Activated naive CD8-positive, alpha-beta T cell treated with anti-CD3 and anti-CD28 coated beads for 36 hours (primary cell): ENCODE measurements around the gene TMPRSS7. TPM values are rescaled to one million over a fixed set of nuclear protein-coding genes. Genes with fewer than 3 reads are reported as not detected.

ENCODE experiments used
- DNase-seq: peaks from one replicate; pipeline ENCODE4 v3.0.0; 2021
- H3K27ac Mint-ChIP-seq: one replicate; pipeline ENCODE4 v1.8.0; 2022; ENCODE audit warnings: mild to moderate bottlenecking, moderate library complexity, mixed read lengths
- H3K27me3 Mint-ChIP-seq: one replicate; pipeline ENCODE4 v1.8.0; 2022; ENCODE audit warnings: mild to moderate bottlenecking, mixed read lengths
- H3K36me3 Mint-ChIP-seq: one replicate; pipeline ENCODE4 v1.8.0; 2021; ENCODE audit warnings: mild to moderate bottlenecking, mixed read lengths
- H3K4me1 Mint-ChIP-seq: one replicate; pipeline ENCODE4 v1.8.0; 2021; ENCODE audit warnings: mixed read lengths
- H3K4me3 Mint-ChIP-seq: one replicate; pipeline ENCODE4 v1.8.0; 2022; ENCODE audit warnings: mild to moderate bottlenecking, moderate library complexity, mixed read lengths
- H3K9me3 Mint-ChIP-seq: one replicate; pipeline ENCODE4 v1.8.0; 2022; ENCODE audit warnings: mixed read lengths
- total RNA-seq, 2 experiments: library from RNA; stranded (reverse); gene quantifications; one replicate each; pipeline ENCODE4 v1.2.3, GENCODE V29; 2021

TMPRSS7 gene
- total RNA-seq, 2 experiments from 2014 or later: not detected

DNA sequence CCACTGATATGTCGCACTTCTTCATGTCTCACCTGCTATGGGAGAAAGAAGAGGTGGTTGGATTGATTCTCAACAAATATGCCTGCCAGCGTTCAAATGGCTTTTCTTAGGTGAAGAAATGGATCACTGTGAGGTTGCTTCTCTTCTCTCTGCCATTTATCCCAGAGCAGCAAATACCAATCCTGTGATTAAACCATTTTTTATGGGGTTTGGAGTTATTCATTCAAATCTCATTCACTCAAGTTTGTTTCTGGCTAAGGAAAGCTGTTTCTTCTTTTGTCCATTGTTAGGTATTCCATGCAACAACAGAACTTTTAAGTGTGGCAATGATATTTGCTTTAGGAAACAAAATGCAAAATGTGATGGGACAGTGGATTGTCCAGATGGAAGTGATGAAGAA lies 39.5 kb downstream of the TMPRSS7 start:
- Mint-ChIP-seq H3K36me3 (peaks cover 2% of the 10 kb centered on the region), H3K4me3 (no peak overlapping the region), H3K9me3 (no peaks in the 10 kb centered on the region), H3K4me1 (peaks cover 27% of the 10 kb centered on the region), H3K27me3 (no peaks in the 10 kb centered on the region), H3K27ac (no peak overlapping the region)
- DNase-seq: no peak

DNA sequence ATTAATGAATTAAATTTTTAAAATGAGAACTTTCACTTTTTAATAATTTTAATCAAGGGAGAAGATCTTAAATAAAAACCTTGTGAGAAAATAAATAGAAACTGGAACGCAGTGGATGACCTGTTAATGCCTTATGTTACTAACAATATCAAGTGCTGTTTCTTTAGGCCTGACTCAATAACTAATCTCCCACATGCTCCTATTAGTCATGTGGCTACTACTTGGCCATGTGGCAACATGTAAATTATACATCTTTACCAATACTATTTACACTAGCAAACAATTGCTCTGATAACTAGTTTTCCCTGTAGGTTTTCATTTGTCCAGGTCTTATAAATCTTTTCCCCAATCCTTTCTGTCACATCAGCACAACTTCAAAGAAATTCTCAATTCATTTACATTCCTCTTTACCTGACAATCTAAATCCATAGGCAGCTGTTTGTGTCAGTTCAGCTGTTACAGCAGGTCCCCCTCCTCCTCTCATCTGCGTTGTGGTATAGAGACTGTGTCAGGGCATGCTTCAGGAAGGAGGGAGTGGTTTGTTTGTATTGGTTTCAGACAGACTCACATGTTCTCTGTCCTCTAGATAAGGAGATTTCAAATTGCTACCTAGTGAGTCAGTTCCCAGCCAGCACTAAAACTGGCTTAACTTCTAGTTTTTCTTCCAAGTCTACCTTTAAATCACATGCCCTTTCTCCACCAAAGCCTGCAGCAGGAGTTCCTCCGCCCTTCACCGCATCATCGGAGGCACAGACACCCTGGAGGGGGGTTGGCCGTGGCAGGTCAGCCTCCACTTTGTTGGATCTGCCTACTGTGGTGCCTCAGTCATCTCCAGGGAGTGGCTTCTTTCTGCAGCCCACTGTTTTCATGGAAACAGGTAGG lies 40.3 kb downstream of the TMPRSS7 start:
- Mint-ChIP-seq H3K27ac (peak overlapping the region; percentile 47), H3K27me3 (no peaks in the 10 kb centered on the region), H3K4me1 (peaks cover 27% of the 10 kb centered on the region), H3K9me3 (no peaks in the 10 kb centered on the region), H3K36me3 (peaks cover 2% of the 10 kb centered on the region), H3K4me3 (peak overlapping the region; percentile 4)
- DNase-seq: peak; percentile 20

DNA sequence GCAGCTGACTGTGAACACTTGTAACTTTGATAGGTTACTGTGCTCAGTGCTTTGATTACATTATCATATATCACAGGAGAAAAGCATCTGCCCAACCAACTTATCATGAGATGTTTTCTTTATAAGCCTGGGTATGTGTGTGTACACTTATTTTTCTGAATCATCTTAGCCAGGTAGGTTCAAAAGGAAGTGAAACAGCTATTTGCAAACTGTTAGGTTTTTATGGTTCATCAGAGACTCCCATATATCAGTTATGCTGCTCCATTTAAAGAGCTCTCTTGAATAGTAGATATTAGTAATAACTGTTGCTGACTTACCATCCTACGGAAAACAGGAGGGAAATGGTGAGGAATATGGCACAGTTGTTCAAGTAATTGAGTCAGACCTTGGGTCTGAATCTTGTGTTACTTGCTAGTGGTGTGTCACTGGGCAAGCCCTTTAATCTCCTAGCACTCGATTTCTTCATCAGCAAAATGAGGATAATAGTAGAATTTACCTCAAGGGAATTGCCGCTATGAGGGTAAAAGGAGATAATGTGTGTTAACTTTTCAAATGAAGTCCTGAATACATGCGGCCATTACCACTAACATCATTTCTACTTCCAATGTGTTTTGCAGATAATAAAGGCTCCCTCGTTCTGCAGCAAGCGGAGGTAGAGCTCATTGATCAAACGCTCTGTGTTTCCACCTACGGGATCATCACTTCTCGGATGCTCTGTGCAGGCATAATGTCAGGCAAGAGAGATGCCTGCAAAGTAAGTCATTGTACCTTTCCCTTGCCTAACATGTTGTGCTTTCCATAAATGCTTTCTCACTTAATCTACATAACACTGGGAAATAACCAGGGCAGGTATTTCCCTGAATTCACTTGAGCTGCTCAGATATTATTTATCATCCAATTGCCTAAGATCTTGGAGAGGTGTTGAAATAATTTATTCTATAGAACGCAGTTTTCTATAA lies 43.9 kb downstream of the TMPRSS7 start:
- H3K4me1 Mint-ChIP-seq: peaks cover 15% of the 10 kb centered on the region
- no peak overlapping the region for H3K4me3 Mint-ChIP-seq
- DNase-seq: no peak
- no peaks in the 10 kb centered on the region for H3K36me3 Mint-ChIP-seq
- H3K27ac Mint-ChIP-seq: no peak overlapping the region
- no peaks in the 10 kb centered on the region for H3K27me3 Mint-ChIP-seq
- no peaks in the 10 kb centered on the region for H3K9me3 Mint-ChIP-seq

- Mint-ChIP-seq H3K9me3 (no peaks in the 10 kb centered on the region), H3K4me1 (peaks cover 18% of the 10 kb centered on the region), H3K27ac (no peak overlapping the region), H3K4me3 (no peak overlapping the region), H3K36me3 (no peaks in the 10 kb centered on the region), H3K27me3 (peaks cover 18% of the 10 kb centered on the region)
- DNase-seq: no peak
These were observed 48.7 kb downstream of the TMPRSS7 start for GRCh38 chr3:112083239-112083638.

DNA sequence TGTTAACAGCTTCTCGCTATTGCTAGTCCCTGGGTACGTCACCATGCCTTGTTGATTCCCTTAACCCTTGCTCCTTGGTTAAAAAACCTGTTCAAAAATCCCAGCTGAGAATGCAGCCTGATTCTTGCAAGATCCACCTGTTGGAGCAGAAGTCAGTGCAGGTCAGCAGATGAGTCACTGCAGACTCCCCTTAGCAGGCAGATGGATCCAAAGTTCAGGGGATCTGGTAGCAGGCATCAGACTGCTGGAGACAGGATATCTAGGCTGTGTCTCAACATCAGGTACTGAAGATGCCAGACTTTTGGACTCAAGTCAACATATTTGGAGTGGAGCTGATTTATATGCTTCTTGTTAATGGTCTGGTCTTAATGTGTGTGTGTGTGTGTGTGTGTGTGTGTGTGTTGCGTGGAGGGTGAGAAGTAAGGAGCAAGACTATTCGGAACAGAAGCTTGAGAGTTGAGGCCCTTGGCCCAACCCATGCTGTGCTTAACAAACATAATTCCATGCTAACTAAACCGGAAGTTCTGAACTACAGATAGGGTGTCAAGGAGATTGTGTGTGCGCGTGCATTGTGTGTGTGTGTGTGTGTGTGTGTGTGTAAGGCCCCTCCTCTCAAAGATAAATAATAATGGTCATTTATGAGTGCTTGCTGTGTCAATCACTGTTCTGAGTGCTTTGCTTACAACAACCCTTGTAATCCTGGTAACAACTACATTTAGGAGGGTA lies 50.6 kb downstream of the TMPRSS7 start:
- H3K4me1 Mint-ChIP-seq: peaks cover 18% of the 10 kb centered on the region
- peaks cover 31% of the 10 kb centered on the region for H3K27me3 Mint-ChIP-seq
- H3K4me3 Mint-ChIP-seq: peak overlapping the region; percentile 82
- no peak for DNase-seq
- no peak overlapping the region for H3K27ac Mint-ChIP-seq
- no peaks in the 10 kb centered on the region for H3K9me3 Mint-ChIP-seq
- no peaks in the 10 kb centered on the region for H3K36me3 Mint-ChIP-seq

- Mint-ChIP-seq H3K4me1 (peaks cover 22% of the 10 kb centered on the region), H3K27ac (no peak overlapping the region), H3K27me3 (peaks cover 31% of the 10 kb centered on the region), H3K4me3 (peak overlapping the region; percentile 82), H3K36me3 (no peaks in the 10 kb centered on the region), H3K9me3 (no peaks in the 10 kb centered on the region)
- DNase-seq: no peak
These were observed 51.2 kb downstream of the TMPRSS7 start for GRCh38 chr3:112085735-112086075.

GRCh38 chr3:112086076-112086854 lies 51.7 kb downstream of the TMPRSS7 start, which contains the start of gene C3orf52:
TSS of gene C3orf52 (plus strand) at chr3:112086389. CDS start at chr3:112086408, 19 bp downstream.
- peak; percentile 74 for DNase-seq
- Mint-ChIP-seq H3K9me3 (no peaks in the 10 kb centered on the region), H3K4me3 (peak within 1 kb of the TSS; percentile 82), H3K36me3 (no peaks in the 10 kb centered on the region), H3K27me3 (peaks cover 35% of the 10 kb centered on the region), H3K4me1 (peaks cover 25% of the 10 kb centered on the region), H3K27ac (peak within 1 kb of the TSS; percentile 26)

DNA sequence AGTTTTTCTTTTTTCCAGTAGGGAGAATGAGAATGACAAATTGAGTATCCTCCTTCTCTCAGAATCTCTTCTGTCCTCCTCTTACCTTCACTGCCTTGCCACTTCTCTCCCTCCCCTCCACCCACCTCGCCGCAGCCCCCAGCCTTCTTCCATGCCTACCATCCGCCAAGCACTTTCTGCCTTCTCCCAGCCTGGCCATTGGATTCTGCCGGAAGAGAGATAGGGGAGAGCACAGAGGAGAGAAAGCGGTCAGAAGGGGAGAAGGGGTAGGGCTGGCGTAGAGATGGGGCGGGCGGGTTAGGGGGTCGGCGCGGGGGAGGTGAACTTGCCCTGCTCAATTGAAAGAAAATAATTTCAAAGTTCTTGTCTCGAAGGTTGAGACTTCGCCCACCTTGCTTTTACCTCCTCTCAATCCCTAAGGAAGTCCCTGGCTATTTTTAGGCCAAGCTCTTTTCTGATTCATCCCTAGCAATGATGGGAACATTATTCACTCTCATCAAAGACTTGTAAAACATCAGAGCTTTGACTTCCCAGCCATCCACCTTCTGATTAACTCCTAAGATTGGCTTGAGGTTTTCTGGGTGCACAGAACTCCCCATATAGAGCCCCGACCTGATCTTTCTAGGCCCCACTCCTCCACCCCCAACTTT lies 52.5 kb downstream of the TMPRSS7 start:
- Mint-ChIP-seq H3K9me3 (no peaks in the 10 kb centered on the region), H3K4me1 (peaks cover 25% of the 10 kb centered on the region), H3K4me3 (peak overlapping the region; percentile 82), H3K36me3 (no peaks in the 10 kb centered on the region), H3K27me3 (peaks cover 35% of the 10 kb centered on the region), H3K27ac (no peak overlapping the region)
- no peak for DNase-seq

- no peaks in the 10 kb centered on the region for H3K9me3 Mint-ChIP-seq
- no peak overlapping the region for H3K4me3 Mint-ChIP-seq
- no peak for DNase-seq
- H3K4me1 Mint-ChIP-seq: peaks cover 31% of the 10 kb centered on the region
- peaks cover 35% of the 10 kb centered on the region for H3K27me3 Mint-ChIP-seq
- no peak overlapping the region for H3K27ac Mint-ChIP-seq
- H3K36me3 Mint-ChIP-seq: peaks cover 1% of the 10 kb centered on the region
These were observed 53.2 kb downstream of the TMPRSS7 start for GRCh38 chr3:112087746-112088145.

DNA sequence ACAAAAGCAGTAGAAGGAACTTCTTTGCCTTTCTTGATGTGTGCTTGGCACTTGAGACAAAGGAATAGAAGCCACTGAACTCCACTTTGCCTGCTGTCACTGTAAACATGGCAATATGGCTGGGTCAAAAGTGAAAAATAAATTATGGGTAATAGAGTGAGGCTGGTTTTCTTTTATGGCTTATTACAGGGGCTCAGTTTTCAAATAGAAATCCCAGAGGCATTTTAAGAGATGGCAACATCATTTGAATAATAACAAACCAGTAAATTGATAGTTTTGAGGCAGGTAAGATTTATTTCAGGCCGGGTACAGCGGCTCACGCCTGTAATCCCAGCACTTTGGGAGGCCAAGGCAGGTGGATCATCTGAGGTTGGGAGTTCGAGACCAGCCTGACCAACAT lies 54.4 kb downstream of the TMPRSS7 start:
- Mint-ChIP-seq H3K4me1 (peaks cover 38% of the 10 kb centered on the region), H3K27ac (no peak overlapping the region), H3K27me3 (peaks cover 35% of the 10 kb centered on the region), H3K9me3 (no peaks in the 10 kb centered on the region), H3K4me3 (no peak overlapping the region), H3K36me3 (peaks cover 1% of the 10 kb centered on the region)
- DNase-seq: no peak

GRCh38 chr3:112089956-112090886 lies 55.7 kb downstream of the TMPRSS7 start:
- H3K4me1 Mint-ChIP-seq: peaks cover 38% of the 10 kb centered on the region
- peaks cover 35% of the 10 kb centered on the region for H3K27me3 Mint-ChIP-seq
- no peaks in the 10 kb centered on the region for H3K9me3 Mint-ChIP-seq
- H3K4me3 Mint-ChIP-seq: no peak overlapping the region
- no peak for DNase-seq
- peaks cover 3% of the 10 kb centered on the region for H3K36me3 Mint-ChIP-seq
- H3K27ac Mint-ChIP-seq: no peak overlapping the region

DNA sequence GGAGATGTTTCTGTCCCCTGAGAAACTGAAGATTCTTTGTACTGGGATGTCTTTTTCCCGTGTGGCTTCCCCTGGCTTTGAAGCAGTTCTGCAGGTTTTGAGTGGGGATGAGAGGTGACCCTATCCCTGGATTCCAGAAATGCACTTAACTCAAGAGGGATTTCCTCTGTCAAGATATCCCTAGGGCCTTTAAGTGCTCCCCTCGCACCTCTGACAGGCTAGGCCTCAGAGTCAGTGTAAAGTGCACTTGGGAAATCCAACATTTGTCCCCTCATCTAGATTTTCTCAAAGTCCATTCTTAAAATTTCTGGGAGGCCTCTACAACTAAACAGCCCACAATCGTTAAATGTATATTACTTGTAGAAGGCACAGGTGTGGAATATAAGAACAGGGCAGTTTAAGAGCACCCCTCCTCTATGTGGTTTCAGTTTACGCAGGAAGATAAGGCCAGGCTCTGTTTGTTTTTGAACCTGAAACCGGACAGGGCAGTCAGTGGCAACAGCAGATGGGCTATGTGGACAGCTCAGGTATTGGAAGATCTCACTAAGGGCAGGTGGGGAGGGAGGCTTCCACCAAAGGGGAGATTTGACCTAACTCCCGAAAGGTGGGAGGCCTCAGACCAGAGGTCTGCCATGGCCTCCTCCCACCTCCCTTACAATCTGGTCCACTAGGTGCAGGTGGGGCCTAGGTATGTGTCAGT lies 56.5 kb downstream of the TMPRSS7 start:
- DNase-seq: no peak
- Mint-ChIP-seq H3K4me1 (peaks cover 36% of the 10 kb centered on the region), H3K36me3 (peaks cover 3% of the 10 kb centered on the region), H3K4me3 (no peak overlapping the region), H3K27ac (no peak overlapping the region), H3K9me3 (no peaks in the 10 kb centered on the region), H3K27me3 (peaks cover 35% of the 10 kb centered on the region)
